LNCAP (cell line): ENCODE data around the gene GHRL.

Source experiments
- TF ChIP-seq, protein P1 (sequence below): fragments of 450-650 bp; IDR thresholded peaks from 2 replicates; pipeline ENCODE4 v1.5.1; 2017; ENCODE audit warnings: mild to moderate bottlenecking

Gene GHRL

GRCh38 chr3:10321630-10322351, 29.0 kb upstream of the GHRL start:
- TF ChIP-seq, protein P1, sequence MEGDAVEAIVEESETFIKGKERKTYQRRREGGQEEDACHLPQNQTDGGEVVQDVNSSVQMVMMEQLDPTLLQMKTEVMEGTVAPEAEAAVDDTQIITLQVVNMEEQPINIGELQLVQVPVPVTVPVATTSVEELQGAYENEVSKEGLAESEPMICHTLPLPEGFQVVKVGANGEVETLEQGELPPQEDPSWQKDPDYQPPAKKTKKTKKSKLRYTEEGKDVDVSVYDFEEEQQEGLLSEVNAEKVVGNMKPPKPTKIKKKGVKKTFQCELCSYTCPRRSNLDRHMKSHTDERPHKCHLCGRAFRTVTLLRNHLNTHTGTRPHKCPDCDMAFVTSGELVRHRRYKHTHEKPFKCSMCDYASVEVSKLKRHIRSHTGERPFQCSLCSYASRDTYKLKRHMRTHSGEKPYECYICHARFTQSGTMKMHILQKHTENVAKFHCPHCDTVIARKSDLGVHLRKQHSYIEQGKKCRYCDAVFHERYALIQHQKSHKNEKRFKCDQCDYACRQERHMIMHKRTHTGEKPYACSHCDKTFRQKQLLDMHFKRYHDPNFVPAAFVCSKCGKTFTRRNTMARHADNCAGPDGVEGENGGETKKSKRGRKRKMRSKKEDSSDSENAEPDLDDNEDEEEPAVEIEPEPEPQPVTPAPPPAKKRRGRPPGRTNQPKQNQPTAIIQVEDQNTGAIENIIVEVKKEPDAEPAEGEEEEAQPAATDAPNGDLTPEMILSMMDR, result no peak

DNA sequence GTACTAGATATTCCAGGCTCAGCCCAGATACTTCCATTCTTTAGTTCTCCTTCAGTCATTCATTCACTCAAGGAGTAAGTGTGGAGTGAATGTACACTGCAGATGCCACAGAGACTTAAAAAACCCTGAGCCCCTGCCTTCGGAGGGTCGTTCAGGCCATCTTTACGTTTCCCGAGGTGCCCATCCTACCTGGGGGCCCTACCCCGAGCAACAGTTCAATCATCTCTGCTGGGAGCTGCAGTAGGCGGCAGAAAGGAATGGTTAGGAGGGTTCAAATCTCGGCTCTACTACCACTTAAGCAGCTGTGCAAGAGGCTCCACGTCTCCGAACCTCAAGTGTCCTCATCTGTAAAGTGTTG, 27.6 kb upstream of the GHRL start:
- TF ChIP-seq, protein P1, result no peak

DNA sequence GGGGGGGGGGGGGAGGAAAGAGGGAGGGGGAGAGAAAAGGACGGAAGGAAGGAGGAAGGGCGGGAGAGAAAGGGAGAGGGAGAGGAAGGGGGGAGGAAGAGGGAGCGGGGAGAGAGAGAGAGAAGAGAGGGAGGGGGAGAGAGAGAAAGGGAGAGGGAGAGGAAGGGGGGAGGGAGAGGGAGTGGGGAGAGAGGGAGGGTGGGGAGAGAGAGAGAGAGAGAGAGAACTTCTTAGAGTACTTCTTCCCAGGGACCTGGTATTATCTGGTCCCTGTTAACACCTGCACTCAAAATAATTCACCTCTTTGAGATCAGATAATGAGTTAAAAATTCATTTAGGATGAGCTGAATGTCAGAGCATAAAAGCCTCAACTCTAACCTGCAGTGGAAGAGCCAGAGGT, 27.1 kb upstream of the GHRL start:
- TF ChIP-seq, protein P1, result no peak

DNA sequence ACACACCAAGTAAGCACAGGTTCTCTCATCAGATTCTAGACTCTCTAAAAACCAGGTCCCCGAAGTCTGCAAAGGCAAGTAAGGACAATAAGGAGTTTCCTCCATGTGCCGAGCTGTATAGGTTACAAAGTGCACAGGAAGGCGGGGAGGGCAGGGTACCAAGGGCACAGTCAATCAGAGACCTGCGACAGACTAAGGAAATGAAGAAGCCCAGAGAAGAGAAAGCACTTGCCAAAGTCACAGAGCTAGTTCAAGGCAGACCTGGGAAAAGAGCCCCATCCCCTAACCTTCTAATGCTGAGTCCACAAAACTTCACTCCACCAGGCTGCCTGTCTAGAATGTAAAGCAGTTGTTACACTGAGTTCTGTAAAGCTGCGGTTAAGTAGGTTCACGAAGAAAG, 26.5 kb upstream of the GHRL start:
- TF ChIP-seq, protein P1, result no peak

- TF ChIP-seq, protein P1, result no peak
These were observed 25.2 kb upstream of the GHRL start for GRCh38 chr3:10317961-10318350.

GRCh38 chr3:10317311-10317960, 24.7 kb upstream of the GHRL start:
- TF ChIP-seq, protein P1, result no peak

- TF ChIP-seq, protein P1, result no peak
These were observed 23.1 kb upstream of the GHRL start for GRCh38 chr3:10315771-10316344.
